Neural cell (in vitro differentiated cells): ENCODE results near the gene CALHM5. TPM values are rescaled to one million over a fixed set of nuclear protein-coding genes. Genes with fewer than 3 reads are reported as not detected.

Experiments
- H2AFZ ChIP-seq: fragments of 200-600, 300-800 bp; sonication (generic), shearing (Covaris generic); 2 replicates; pipeline ENCODE4 v1.6.0; 2014; ENCODE audit warnings: low read depth, mild to moderate bottlenecking, antibody characterized with exemption, low read length, moderate library complexity
- H3F3A ChIP-seq: fragments of 200-600 bp; shearing (Covaris generic); 2 replicates; pipeline ENCODE4 v1.6.1; 2016; ENCODE audit warnings: mild to moderate bottlenecking, moderate library complexity, mixed read lengths, antibody characterized with exemption, low read length; ENCODE audit not compliant: insufficient read depth, poor library complexity, severe bottlenecking
- H3K27ac ChIP-seq: fragments of 200-600, 300-800 bp; sonication (generic), shearing (Covaris generic); 2 replicates; pipeline ENCODE4 v1.5.1; 2014; ENCODE audit warnings: mild to moderate bottlenecking, low read length, moderate library complexity
- H3K27me3 ChIP-seq: fragments of 300-800, 200-600 bp; sonication (generic), shearing (Covaris generic); 2 replicates; pipeline ENCODE4 v1.6.0; 2014; ENCODE audit warnings: mild to moderate bottlenecking, low read depth, low read length, moderate library complexity; ENCODE audit not compliant: insufficient read depth
- H3K36me3 ChIP-seq: fragments of 300-800, 200-600 bp; sonication (generic), shearing (Covaris generic); 2 replicates; pipeline ENCODE4 v1.5.1; 2014; ENCODE audit warnings: mild to moderate bottlenecking, antibody characterized with exemption, low read length, moderate library complexity; ENCODE audit not compliant: insufficient read depth
- H3K4me2 ChIP-seq: fragments of 300-800, 200-600 bp; sonication (generic), shearing (Covaris generic); 2 replicates; pipeline ENCODE4 v1.6.0; 2014; ENCODE audit warnings: mild to moderate bottlenecking, low read length
- H3K4me3 ChIP-seq: fragments of 300-800, 200-600 bp; sonication (generic), shearing (Covaris generic); 2 replicates; pipeline ENCODE4 v1.5.1; 2014; ENCODE audit warnings: mild to moderate bottlenecking, low read length, moderate library complexity
- H3K79me2 ChIP-seq: fragments of 200-600 bp; shearing (Covaris generic); replicated peaks from 2 replicates; pipeline ENCODE4 v1.6.0; 2014; ENCODE audit warnings: mild to moderate bottlenecking, low read length, moderate library complexity; ENCODE audit not compliant: insufficient read depth
- H3K9ac ChIP-seq: fragments of 300-800, 200-600 bp; sonication (generic), shearing (Covaris generic); 2 replicates; pipeline ENCODE4 v1.6.1; 2016; ENCODE audit warnings: mild to moderate bottlenecking, low read length, mixed read lengths
- H3K9me2 ChIP-seq: fragments of 200-600 bp; shearing (Covaris generic); 2 replicates; pipeline ENCODE4 v1.6.1; 2016; ENCODE audit warnings: mild to moderate bottlenecking, low read length, mixed read lengths; ENCODE audit not compliant: insufficient read depth
- H3K9me3 ChIP-seq: fragments of 200-600, 300-800 bp; sonication (generic), shearing (Covaris generic); 2 replicates; pipeline ENCODE4 v1.6.1; 2016; ENCODE audit warnings: mild to moderate bottlenecking, mixed run types, low read length, moderate library complexity, mixed read lengths
- H4K20me1 ChIP-seq: fragments of 200-600 bp; shearing (Covaris generic); 2 replicates; pipeline ENCODE4 v1.6.1; 2016; ENCODE audit warnings: mild to moderate bottlenecking, mixed run types; ENCODE audit not compliant: insufficient read depth
- CTCF ChIP-seq: fragments of 450-650 bp; IDR thresholded peaks from 2 replicates; pipeline ENCODE4 v1.5.1; 2014; ENCODE audit warnings: antibody characterized with exemption, mild to moderate bottlenecking, moderate library complexity; ENCODE audit not compliant: poor library complexity, severe bottlenecking
- EP300 ChIP-seq: fragments of 450-650 bp; conservative IDR thresholded peaks from 2 replicates; pipeline ENCODE4 v1.6.1; 2014; ENCODE audit warnings: antibody characterized with exemption, mild to moderate bottlenecking, moderate library complexity; ENCODE audit not compliant: poor library complexity, severe bottlenecking
- EZH2 ChIP-seq: fragments of 200-600, 300-800 bp; shearing (Covaris generic), sonication (generic); IDR thresholded peaks from 2 replicates; pipeline ENCODE4 v1.6.1; 2014; ENCODE audit warnings: antibody characterized with exemption, low read length, borderline replicate concordance, mild to moderate bottlenecking; ENCODE audit not compliant: insufficient read depth, poor library complexity, severe bottlenecking
- MXI1 ChIP-seq: fragments of 450-650 bp; conservative IDR thresholded peaks from 2 replicates; pipeline ENCODE4 v1.6.1; 2014; ENCODE audit warnings: antibody characterized with exemption, mild to moderate bottlenecking; ENCODE audit not compliant: poor library complexity, severe bottlenecking
- POLR2AphosphoS5 ChIP-seq: IDR thresholded peaks from 2 replicates; pipeline ENCODE4 v1.6.1; 2012
- RAD21 ChIP-seq: fragments of 450-650 bp; conservative IDR thresholded peaks from 2 replicates; pipeline ENCODE4 v1.6.1; 2014; ENCODE audit warnings: antibody characterized with exemption, mild to moderate bottlenecking, moderate library complexity
- REST ChIP-seq: IDR thresholded peaks from 2 replicates; pipeline ENCODE4 v1.6.1; 2012; ENCODE audit warnings: borderline replicate concordance
- SMC3 ChIP-seq: fragments of 450-650 bp; conservative IDR thresholded peaks from 2 replicates; pipeline ENCODE4 v1.6.1; 2014; ENCODE audit warnings: antibody characterized with exemption, mild to moderate bottlenecking, moderate library complexity; ENCODE audit not compliant: poor library complexity
- TAF1 ChIP-seq: IDR thresholded peaks from 2 replicates; pipeline ENCODE4 v1.6.1; 2012; ENCODE audit warnings: low read depth
- polyA plus RNA-seq: library from polyadenylated mRNA; depleted of rRNA; stranded (reverse); fragments of >200 nt; gene quantifications from 2 replicates; pipeline ENCODE4 v1.2.3, GENCODE V29; 2014

Gene CALHM5
- polyA plus RNA-seq, 1 donor from 2014 or later: 0.07 TPM

GRCh38 chr6:116530436-116530835 lies 19.0 kb downstream of the CALHM5 start:
- no peak overlapping the region for H3K4me3 ChIP-seq

More at GRCh38 chr6:116530436-116530835, 19.0 kb downstream of the CALHM5 start:
- Histone ChIP-seq H3K27me3 (no peaks in the 10 kb centered on the region), H3F3A (no peaks in the 10 kb centered on the region), H3K36me3 (no peaks in the 10 kb centered on the region), H3K79me2 (no peaks in the 10 kb centered on the region), H3K9me2 (no peaks in the 10 kb centered on the region), H3K9ac (no peak overlapping the region), H3K9me3 (no peaks in the 10 kb centered on the region), H4K20me1 (no peaks in the 10 kb centered on the region), H3K4me2 (no peak overlapping the region), H2AFZ (no peak overlapping the region), H3K27ac (no peak overlapping the region)
- TF ChIP-seq TAF1 (no peak), RAD21 (no peak), EP300 (no peak), SMC3 (no peak), POLR2AphosphoS5 (no peak), REST (no peak), CTCF (no peak), MXI1 (no peak), EZH2 (no peak)
